Measurements from ENCODE around the gene FNDC3B. TPM values are rescaled to one million over a fixed set of nuclear protein-coding genes. Genes with fewer than 3 reads are reported as not detected.
A peak's percentile ranks its signal among the peaks of the same experiment; 100 is the strongest.

FNDC3B gene
- total RNA-seq, 1 experiment from 2014 or later: 173 TPM

- POLR2A ChIA-PET: no interaction called here
- CTCF ChIA-PET: no interaction called here
- in situ Hi-C loops (cut with HindIII; ENCODE audit: low pct_unique_long_range_greater_than_20kb, low sequenced_read_pairs) (no loop called here), intact Hi-C loops (cut with micrococcal nuclease; ENCODE audit: unreplicated experiment) (no loop called here)
- H3K36me3 ChIP-seq (ENCODE audit: control insufficient read depth, insufficient read depth, low read length): no peaks in the 10 kb centered on the region; the same call in 1 of the 2 replicates
- H3K4me1 ChIP-seq (ENCODE audit: control insufficient read depth, insufficient read depth, low read length): peaks cover 73% of the 10 kb centered on the region
- H3K27me3 ChIP-seq (ENCODE audit: control insufficient read depth, insufficient read depth, low read length): no peaks in the 10 kb centered on the region
- H3K27ac ChIP-seq (ENCODE audit: low read length): 0 out of 2 replicates have a peak overlapping the region, but pooled peaks have one; percentile 8
- no TSS peak for BruUV-seq (replicated peaks)
- no peaks in the 10 kb centered on the region for H3K9me3 ChIP-seq (ENCODE audit: control insufficient read depth, insufficient read depth, low read depth, low read length)
- TF ChIP-seq CTCF (IDR thresholded peaks at IDR 0.05): no peak
- no peak for TF ChIP-seq TCF7L2 (IDR thresholded peaks at IDR 0.05; ENCODE audit: low read depth, low read length)
- no peak for TF ChIP-seq SIN3A (IDR thresholded peaks at IDR 0.05; ENCODE audit: borderline replicate concordance, insufficient read depth, low read depth, low read length)
- TF ChIP-seq REST (IDR thresholded peaks at IDR 0.05; ENCODE audit: insufficient read depth in 1 of 2, low read depth in 2 of 2, low read length in 1 of 2): no peak
- no peak for TF ChIP-seq POLR2AphosphoS5 (IDR thresholded peaks at IDR 0.05; ENCODE audit: low read depth, low read length)
- H3K4me3 ChIP-seq (ENCODE audit: low read depth in 2 of 2, low read length in 2 of 2): no peak overlapping the region
- ATAC-seq (no peak), DNase-seq (ENCODE audit: low read depth, low spot score) (no peak)
Observed at GRCh38 chr3:172071780-172072330, 32.5 kb downstream of the FNDC3B start.

- POLR2A ChIA-PET: no interaction called here
- in situ Hi-C loops (cut with HindIII; ENCODE audit: low pct_unique_long_range_greater_than_20kb, low sequenced_read_pairs): no loop called here
Observed at GRCh38 chr3:172072543-172072942, 33.2 kb downstream of the FNDC3B start.

More at GRCh38 chr3:172072543-172072942, 33.2 kb downstream of the FNDC3B start:
- CTCF ChIA-PET: no interaction called here
- intact Hi-C loops (cut with micrococcal nuclease; ENCODE audit: unreplicated experiment): no loop called here
- Histone ChIP-seq H3K4me3 (ENCODE audit: low read depth in 2 of 2, low read length in 2 of 2) (no peak overlapping the region), H3K36me3 (ENCODE audit: control insufficient read depth, insufficient read depth, low read length) (no peaks in the 10 kb centered on the region), H3K4me1 (ENCODE audit: control insufficient read depth, insufficient read depth, low read length) (peaks cover 66% of the 10 kb centered on the region), H3K27ac (ENCODE audit: low read length) (no peak overlapping the region; the same call in 1 of the 2 replicates), H3K9me3 (ENCODE audit: control insufficient read depth, insufficient read depth, low read depth, low read length) (no peaks in the 10 kb centered on the region), H3K27me3 (ENCODE audit: control insufficient read depth, insufficient read depth, low read length) (no peaks in the 10 kb centered on the region)
- BruUV-seq (replicated peaks): no TSS peak
- ATAC-seq (no peak), DNase-seq (ENCODE audit: low read depth, low spot score) (no peak)
- TF ChIP-seq CTCF (IDR thresholded peaks at IDR 0.05) (no peak), TCF7L2 (IDR thresholded peaks at IDR 0.05; ENCODE audit: low read depth, low read length) (no peak), REST (IDR thresholded peaks at IDR 0.05; ENCODE audit: insufficient read depth in 1 of 2, low read depth in 2 of 2, low read length in 1 of 2) (no peak), POLR2AphosphoS5 (IDR thresholded peaks at IDR 0.05; ENCODE audit: low read depth, low read length) (no peak), SIN3A (IDR thresholded peaks at IDR 0.05; ENCODE audit: borderline replicate concordance, insufficient read depth, low read depth, low read length) (no peak)
